HG02840 (cell line): ENCODE results near the gene DNAH10.
"Not testable (repeated sequence)": the region's sequence is repeated elsewhere in the genome, so short reads cannot be mapped to it uniquely, and the experiment has no call there.

Source experiments
- ATAC-seq: cut with Tn5 transposase; IDR thresholded peaks from one replicate; pipeline ENCODE4 v1.9.1; 2021; ENCODE audit warnings: mild to moderate bottlenecking, moderate library complexity, moderate number of reproducible peaks; ENCODE audit not compliant: unreplicated experiment, low FRiP score

The DNAH10 gene

GRCh38 chr12:123789422-123789821, 27.3 kb downstream of the DNAH10 start:
- ATAC-seq, result not testable (repeated sequence)

GRCh38 chr12:123790905-123791467, 28.9 kb downstream of the DNAH10 start:
- ATAC-seq, result no peak

GRCh38 chr12:123794027-123794426, 31.9 kb downstream of the DNAH10 start:
- no peak for ATAC-seq

- no peak for ATAC-seq
Measured at GRCh38 chr12:123798518-123798917, 36.4 kb downstream of the DNAH10 start.

DNA sequence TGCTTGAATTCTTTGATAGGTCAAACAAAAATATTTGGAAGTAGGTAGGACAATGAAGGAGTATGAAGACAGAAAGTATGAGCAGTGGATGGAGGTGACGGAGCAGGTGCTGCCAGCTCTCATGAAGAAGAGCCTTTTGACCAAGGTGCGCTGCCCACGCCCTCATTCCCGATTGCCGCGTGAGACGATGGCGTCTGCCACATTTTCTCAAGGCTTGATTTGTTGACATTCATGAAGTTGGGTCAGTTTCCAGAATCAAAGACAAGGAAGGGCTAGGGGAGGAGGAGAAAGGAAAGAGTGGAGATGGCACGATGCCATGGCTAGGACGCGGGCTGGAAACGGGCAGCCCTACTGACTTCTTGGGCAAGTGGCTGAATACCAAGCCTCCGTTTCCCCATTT, 37.1 kb downstream of the DNAH10 start:
- no peak for ATAC-seq

GRCh38 chr12:123801573-123802178, 39.6 kb downstream of the DNAH10 start:
- no peak for ATAC-seq

- no peak for ATAC-seq
Measured at GRCh38 chr12:123805173-123805572, 43.1 kb downstream of the DNAH10 start.

- no peak for ATAC-seq
Measured at GRCh38 chr12:123807002-123807401, 44.9 kb downstream of the DNAH10 start.

DNA sequence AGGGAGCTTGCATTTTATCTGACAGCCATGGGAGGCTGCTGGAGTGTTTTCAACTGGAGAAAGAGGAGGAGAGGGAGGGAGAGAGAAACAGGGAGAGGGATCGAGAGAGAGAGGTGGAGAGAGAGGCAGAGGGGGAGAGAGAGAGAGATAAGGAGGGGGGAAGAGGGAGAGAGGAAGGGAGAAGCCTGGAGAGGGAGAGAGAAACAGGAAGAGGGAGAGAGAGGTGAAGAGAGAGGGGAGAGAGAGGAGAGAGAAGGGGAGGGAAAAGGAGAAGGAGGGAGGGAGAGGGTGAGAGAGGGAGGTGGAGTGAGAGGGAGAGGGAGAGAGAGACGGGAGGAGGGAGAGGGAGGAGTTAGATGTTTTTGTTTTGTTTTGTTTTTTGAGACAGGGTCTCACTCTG, 45.6 kb downstream of the DNAH10 start:
- ATAC-seq, result no peak

GRCh38 chr12:123808167-123808566, 46.1 kb downstream of the DNAH10 start:
- no peak for ATAC-seq

DNA sequence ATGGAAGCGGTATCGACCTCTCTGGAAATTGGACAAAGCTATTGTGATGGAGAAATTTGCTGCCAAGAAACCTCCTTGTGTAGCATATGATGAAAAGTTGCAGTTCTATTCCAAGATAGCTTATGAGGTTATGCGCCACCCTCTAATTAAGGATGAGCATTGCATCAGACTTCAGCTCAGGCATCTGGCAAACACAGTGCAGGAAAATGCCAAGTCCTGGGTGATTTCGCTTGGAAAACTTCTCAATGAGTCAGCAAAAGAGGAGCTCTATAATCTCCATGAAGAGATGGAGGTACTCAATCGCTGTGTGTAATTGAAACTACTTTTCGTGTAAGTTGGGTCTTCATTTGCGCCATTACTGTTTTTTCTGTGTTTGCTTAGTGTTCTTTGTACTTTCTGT, 51.2 kb downstream of the DNAH10 start:
- ATAC-seq, result no peak

DNA sequence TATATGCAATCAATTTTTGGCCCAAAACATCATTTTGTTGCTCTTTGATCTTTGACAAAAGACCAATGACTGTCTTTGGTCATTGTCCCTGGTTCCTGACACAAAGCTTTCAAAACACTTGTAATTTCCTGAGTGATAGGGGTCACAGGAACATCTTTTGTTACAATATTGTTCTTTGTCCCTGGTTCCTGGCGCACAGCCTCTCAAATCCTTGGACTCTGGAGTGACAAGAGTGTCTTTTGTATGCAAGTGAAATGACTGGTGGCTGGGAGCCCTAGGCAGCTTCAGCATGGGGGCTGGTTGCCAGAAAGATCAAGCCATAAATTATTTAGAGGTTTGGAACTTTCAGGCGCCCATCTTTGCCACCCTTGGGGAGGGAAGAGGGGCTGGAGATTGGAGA, 53.9 kb downstream of the DNAH10 start:
- ATAC-seq, result no peak

DNA sequence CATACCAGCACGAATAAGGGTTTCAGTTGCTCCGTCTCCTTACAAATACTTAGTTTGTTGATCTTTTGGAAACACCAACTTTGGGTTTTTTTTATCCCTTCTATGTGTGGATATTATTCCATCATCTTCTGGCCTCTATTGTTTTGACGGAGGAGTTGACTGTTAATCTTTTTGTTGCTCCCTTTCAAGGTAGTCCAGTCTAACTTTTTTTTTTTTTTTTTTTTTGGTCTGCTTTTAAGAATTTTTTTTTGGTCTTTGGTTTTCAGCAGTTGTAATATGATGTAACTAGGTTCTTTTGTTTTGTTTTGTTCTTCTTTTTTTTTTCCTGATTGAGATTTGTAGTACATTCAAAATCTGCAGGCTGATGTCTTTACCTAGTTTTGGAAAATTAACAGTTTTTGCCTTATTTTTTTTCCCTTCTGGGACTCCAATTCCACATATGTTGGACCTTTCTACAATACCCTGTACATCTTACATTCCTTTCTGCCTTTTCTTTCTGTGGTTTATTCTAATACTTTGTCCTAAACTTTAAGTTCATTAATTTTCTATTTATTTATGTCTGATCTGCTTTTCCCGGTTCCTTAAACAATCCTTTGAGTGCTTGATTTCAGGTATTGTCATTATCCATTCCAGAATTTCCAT, 54.9 kb downstream of the DNAH10 start:
- no peak for ATAC-seq

GRCh38 chr12:123822804-123823203, 60.7 kb downstream of the DNAH10 start:
- no peak for ATAC-seq

DNA sequence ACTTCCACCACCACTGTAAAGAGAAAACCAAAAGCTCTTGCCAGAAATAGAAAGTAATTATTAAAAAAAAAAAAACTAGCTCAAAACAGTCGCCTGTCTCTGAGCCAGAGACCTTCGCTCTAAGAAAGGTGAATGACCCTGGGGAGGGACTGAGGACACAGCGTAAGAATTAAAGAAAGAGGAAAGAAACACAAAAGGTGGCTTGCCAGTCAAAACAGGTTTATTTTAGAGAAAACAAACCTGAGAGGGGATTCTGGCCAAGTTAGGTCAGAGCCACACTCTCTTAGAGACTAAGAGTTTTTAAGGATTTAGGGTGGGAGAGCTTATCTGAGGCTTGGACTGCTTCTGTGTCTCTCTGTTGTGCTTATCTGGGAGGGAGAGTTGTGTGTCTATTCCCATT, 66.0 kb downstream of the DNAH10 start:
- ATAC-seq, result no peak

DNA sequence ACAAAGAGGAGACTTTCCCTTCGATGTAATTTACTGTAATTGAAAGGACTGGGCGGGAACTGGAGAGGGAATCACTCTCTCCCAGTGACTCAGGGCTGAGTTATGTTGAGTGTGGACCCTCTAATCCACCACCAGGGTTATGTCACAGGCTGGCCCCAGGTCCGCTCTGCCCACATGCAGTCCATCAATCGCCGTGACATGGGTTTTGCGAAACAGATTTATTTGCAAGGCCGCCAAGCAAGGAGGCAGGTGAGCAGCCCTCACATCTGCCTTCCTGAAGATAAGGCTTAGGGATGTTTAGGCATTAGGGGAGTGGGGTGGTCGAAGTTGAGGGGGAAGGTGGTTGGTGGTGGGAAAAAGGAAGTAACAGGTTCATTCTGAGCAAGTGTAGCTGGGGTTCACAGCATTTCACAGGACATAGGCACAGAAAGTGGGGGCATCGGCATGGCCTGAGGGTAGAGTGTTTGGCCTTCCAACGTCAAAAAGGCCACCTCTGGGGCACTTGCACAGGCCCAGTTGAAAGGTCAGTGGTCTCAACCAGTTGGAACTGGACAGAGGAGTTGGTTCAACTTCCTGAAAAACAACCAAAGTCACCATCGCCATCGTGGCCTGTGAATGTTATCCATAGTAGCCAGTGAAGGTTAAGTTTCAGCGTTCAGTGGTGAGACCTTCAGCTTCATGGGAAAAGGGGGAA, 66.9 kb downstream of the DNAH10 start:
- ATAC-seq, result no peak

DNA sequence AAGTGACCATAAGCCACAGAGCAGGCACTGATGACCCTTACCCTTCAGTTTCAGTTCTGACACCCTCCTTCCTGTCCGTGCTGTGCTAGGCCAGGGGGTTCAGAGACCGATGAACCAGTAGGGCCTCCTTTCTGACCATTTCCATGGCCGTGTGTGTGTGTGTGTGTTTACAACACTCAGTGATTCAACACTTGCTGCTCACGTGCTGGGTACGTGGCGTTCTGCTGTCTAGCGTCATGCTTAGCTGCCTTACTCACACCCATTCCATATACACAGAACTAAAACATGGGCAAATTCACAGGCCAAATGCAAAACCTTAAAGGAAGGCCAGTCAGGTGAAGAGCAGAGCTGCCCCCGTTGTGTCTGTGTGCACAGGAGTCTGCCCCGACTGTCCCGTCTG, 67.5 kb downstream of the DNAH10 start:
- no peak for ATAC-seq

DNA sequence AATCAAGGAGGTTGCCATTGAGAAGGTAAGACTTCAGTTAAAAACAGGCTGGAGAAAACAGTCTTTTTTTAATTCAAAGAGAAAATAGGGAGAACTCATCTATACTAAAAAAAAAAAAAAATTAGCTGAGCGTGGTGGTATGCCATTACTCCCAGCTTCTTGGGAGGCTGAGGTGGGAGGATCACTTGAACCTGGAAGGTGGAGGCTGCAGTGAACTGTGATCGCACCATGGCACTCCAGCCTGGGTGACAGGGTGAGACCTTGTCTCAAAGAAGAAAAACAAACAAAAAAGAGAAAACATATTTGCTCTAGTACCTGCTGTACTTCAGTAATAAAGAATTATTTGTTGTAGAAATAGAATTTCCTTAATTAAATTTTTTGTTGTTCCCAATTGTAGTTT, 68.6 kb downstream of the DNAH10 start:
- no peak for ATAC-seq

DNA sequence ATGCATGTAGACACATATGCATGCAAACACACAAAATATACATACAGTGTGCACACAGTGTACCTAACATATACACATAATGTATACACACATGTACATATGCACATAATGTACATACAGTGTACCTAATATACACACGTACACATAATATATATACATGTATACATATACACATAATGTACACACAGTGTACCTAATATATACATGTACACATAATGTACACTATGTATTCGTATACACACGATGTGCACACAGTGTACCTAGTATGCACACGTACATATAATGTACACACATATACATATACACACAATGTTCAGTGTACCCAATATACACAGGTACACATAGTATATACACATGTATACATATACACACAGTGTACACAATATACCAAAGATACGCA, 70.0 kb downstream of the DNAH10 start:
- ATAC-seq, result no peak

- no peak for ATAC-seq
Measured at GRCh38 chr12:123833830-123834229, 71.7 kb downstream of the DNAH10 start.

GRCh38 chr12:123834845-123835244, 72.7 kb downstream of the DNAH10 start:
- no peak for ATAC-seq

- ATAC-seq, result no peak
Measured at GRCh38 chr12:123836292-123836691, 74.2 kb downstream of the DNAH10 start.
